ENCODE data around the gene RUNX1.
"Not testable (repeated sequence)": the region's sequence is repeated elsewhere in the genome, so short reads cannot be mapped to it uniquely, and the experiment has no call there.

Gene RUNX1

GRCh38 chr21:34966881-34967280 is 82.2 kb downstream of the RUNX1 start:
- DNase-seq, result not testable (repeated sequence)

GRCh38 chr21:34965200-34966174 is 83.6 kb downstream of the RUNX1 start:
- peak; percentile 62 to 73 for DNase-seq

GRCh38 chr21:34962586-34963222 is 86.4 kb downstream of the RUNX1 start:
- peak in 1 of 2 donors; percentile 24 for DNase-seq

- no peak for DNase-seq
Measured at GRCh38 chr21:34962136-34962535, 87.0 kb downstream of the RUNX1 start.

- DNase-seq, result no peak
Measured at GRCh38 chr21:34960687-34961086, 88.4 kb downstream of the RUNX1 start.

- no peak for DNase-seq
Measured at GRCh38 chr21:34959607-34960006, 89.5 kb downstream of the RUNX1 start.

GRCh38 chr21:34958040-34958439 is 91.1 kb downstream of the RUNX1 start:
- DNase-seq, result no peak

GRCh38 chr21:34956416-34957316 is 92.4 kb downstream of the RUNX1 start:
- no peak for DNase-seq

GRCh38 chr21:34953950-34954349 is 95.2 kb downstream of the RUNX1 start:
- no peak for DNase-seq

- no peak for DNase-seq
Measured at GRCh38 chr21:34952701-34953100, 96.4 kb downstream of the RUNX1 start.

GRCh38 chr21:34951868-34952267 is 97.2 kb downstream of the RUNX1 start:
- not testable (repeated sequence) for DNase-seq

GRCh38 chr21:34950980-34951379 is 98.1 kb downstream of the RUNX1 start:
- DNase-seq, result no peak

GRCh38 chr21:34949499-34949898 is 99.6 kb downstream of the RUNX1 start:
- peak in 1 of 2 donors; percentile 33 for DNase-seq

- no peak for DNase-seq
Measured at GRCh38 chr21:34949030-34949429, 100.1 kb downstream of the RUNX1 start.

- no peak for DNase-seq
Measured at GRCh38 chr21:34948157-34948556, 100.9 kb downstream of the RUNX1 start.

GRCh38 chr21:34946916-34947534 is 102.1 kb downstream of the RUNX1 start:
- DNase-seq, result no peak

- DNase-seq, result peak; percentile 33 to 41
Measured at GRCh38 chr21:34946385-34946840, 102.7 kb downstream of the RUNX1 start.

GRCh38 chr21:34945288-34945687 is 103.8 kb downstream of the RUNX1 start:
- no peak for DNase-seq

- DNase-seq, result peak in 1 of 2 donors; percentile 46
Measured at GRCh38 chr21:34944015-34944755, 104.9 kb downstream of the RUNX1 start.

- no peak for DNase-seq
Measured at GRCh38 chr21:34942911-34943310, 106.2 kb downstream of the RUNX1 start.

GRCh38 chr21:34941162-34941561 is 107.9 kb downstream of the RUNX1 start:
- no peak for DNase-seq
